ENCODE measurements around the gene TRPV4. TPM values are rescaled to one million over a fixed set of nuclear protein-coding genes. Genes with fewer than 3 reads are reported as not detected.

The TRPV4 gene
- total and polyA plus RNA-seq, 10 of the 15 experiments (the other 5 are each of a cell fraction or from before 2014, with no cell fraction given) = not detected

- peak; percentile 21; the same call in 1 of the 3 replicates for ATAC-seq
- in situ Hi-C loops (cut with MboI) = no loop called here
Observed at GRCh38 chr12:109868182-109869051, 35.2 kb upstream of the TRPV4 start.

GRCh38 chr12:109864916-109865315 is 31.7 kb upstream of the TRPV4 start:
- DNase-seq (ENCODE audit: low read depth, low spot score) = no peak
- no peaks in the 10 kb centered on the region for H3K9me3 ChIP-seq (replicated peaks; ENCODE audit: control insufficient read depth, insufficient read depth, low read length)
- intact Hi-C loops (cut with micrococcal nuclease; ENCODE audit: unreplicated experiment) (no loop called here), in situ Hi-C loops (cut with MboI) (no loop called here)
- RAD21 ChIA-PET (ENCODE audit: unreplicated experiment) = interaction anchor here (1.5 kb wide), 1 partner anchor 13 kb away, joined by 3 read pairs; no protein-coding TSS in a partner anchor
- FAIRE-seq = no peak
- H3K4me1 ChIP-seq (ENCODE audit: control insufficient read depth, insufficient read depth, low read length) = peaks cover 12% of the 10 kb centered on the region
- POLR2A ChIA-PET = interaction anchor here (0.7 kb wide), 1 partner anchor 23 kb away, joined by 4 read pairs; no protein-coding TSS in a partner anchor
- H3K9ac ChIP-seq (ENCODE audit: control insufficient read depth, insufficient read depth, low read length) = no peak overlapping the region
- H3K79me2 ChIP-seq (ENCODE audit: control insufficient read depth, insufficient read depth, low read length) = no peaks in the 10 kb centered on the region
- H3K27ac ChIP-seq (ENCODE audit: control insufficient read depth, insufficient read depth) = no peak overlapping the region
- H2AFZ ChIP-seq (ENCODE audit: control insufficient read depth, low read depth, low read length) = no peak overlapping the region
- H3K4me2 ChIP-seq (ENCODE audit: control insufficient read depth, insufficient read depth) = no peak overlapping the region
- no peaks in the 10 kb centered on the region for H3K36me3 ChIP-seq (ENCODE audit: control insufficient read depth in 2 of 2, insufficient read depth in 2 of 2, low read length in 1 of 2)
- WGBS (ENCODE audit: insufficient coverage, insufficient replicate concordance, low lambda C conversion rate, missing lambda C conversion rate) = 78% methylated on average over 3 of the region's 3 CpGs
- SMC1A ChIA-PET (ENCODE audit: uncharacterized antibody, unreplicated experiment) = no interaction called here
- no peaks in the 10 kb centered on the region for H4K20me1 ChIP-seq (ENCODE audit: control insufficient read depth, insufficient read depth)
- CTCF ChIA-PET = interaction anchor here (1.0 to 1.8 kb wide), 3 partner anchors 11 to 20 kb away, joined by 3 to 8 read pairs (median 7); no protein-coding TSS in a partner anchor
- no peak for ATAC-seq
- TF ChIP-seq IRF4 (IDR thresholded peaks at IDR 0.05; ENCODE audit: low read depth, low read length) = no peak
- H3K27me3 ChIP-seq (replicated peaks in 1 of 2; ENCODE audit: control insufficient read depth in 2 of 2, insufficient read depth in 2 of 2, low read length in 1 of 2) = no peaks in the 10 kb centered on the region
- BruUV-seq (replicated peaks) = no TSS peak
- no peak overlapping the region for H3K4me3 ChIP-seq

More at GRCh38 chr12:109868182-109869051, 35.2 kb upstream of the TRPV4 start:
- Histone ChIP-seq H3K9me3 (replicated peaks; ENCODE audit: control insufficient read depth, insufficient read depth, low read length) (no peaks in the 10 kb centered on the region), H4K20me1 (ENCODE audit: control insufficient read depth, insufficient read depth) (no peaks in the 10 kb centered on the region), H3K9ac (ENCODE audit: control insufficient read depth, insufficient read depth, low read length) (no peak overlapping the region), H3K4me1 (ENCODE audit: control insufficient read depth, insufficient read depth, low read length) (peaks cover 12% of the 10 kb centered on the region), H3K79me2 (ENCODE audit: control insufficient read depth, insufficient read depth, low read length) (no peaks in the 10 kb centered on the region), H3K27me3 (replicated peaks in 1 of 2; ENCODE audit: control insufficient read depth in 2 of 2, insufficient read depth in 2 of 2, low read length in 1 of 2) (no peaks in the 10 kb centered on the region), H3K4me3 (no peak overlapping the region), H3K4me2 (ENCODE audit: control insufficient read depth, insufficient read depth) (no peak overlapping the region), H3K36me3 (ENCODE audit: control insufficient read depth in 2 of 2, insufficient read depth in 2 of 2, low read length in 1 of 2) (no peaks in the 10 kb centered on the region), H2AFZ (ENCODE audit: control insufficient read depth, low read depth, low read length) (no peak overlapping the region), H3K27ac (ENCODE audit: control insufficient read depth, insufficient read depth) (no peak overlapping the region)
- DNase-seq (ENCODE audit: low read depth, low spot score) (no peak), FAIRE-seq (peak; percentile 31)
- intact Hi-C loops (cut with micrococcal nuclease; ENCODE audit: unreplicated experiment) = no loop called here
- ChIA-PET RAD21 (ENCODE audit: unreplicated experiment) (no interaction called here), SMC1A (ENCODE audit: uncharacterized antibody, unreplicated experiment) (interaction anchor here (0.6 to 1.2 kb wide), 4 partner anchors 9 to 714 kb away, joined by 3 to 5 read pairs (median 4); no protein-coding TSS in a partner anchor), CTCF (interaction anchor here (1.1 to 2.6 kb wide), 2 partner anchors 14 to 15 kb away, joined by 3 to 7 read pairs; no protein-coding TSS in a partner anchor), POLR2A (interaction anchor here (0.7 kb wide), 1 partner anchor 8 kb away, joined by 4 read pairs; no protein-coding TSS in a partner anchor)
- no TSS peak for BruUV-seq (replicated peaks)
- TF ChIP-seq SP1 (IDR thresholded peaks at IDR 0.05; ENCODE audit: low read depth, low read length) = no peak
- TF ChIP-seq YBX1 (IDR thresholded peaks at IDR 0.05) = no peak
- no peak for TF ChIP-seq HDAC2 (IDR thresholded peaks at IDR 0.05)
- TF ChIP-seq SPI1 (IDR thresholded peaks at IDR 0.05; ENCODE audit: borderline replicate concordance, insufficient read depth, low read depth, low read length) = 0 out of 2 replicates have a peak, but pooled peaks have one; percentile 19
- 57% methylated on average over 9 of the region's 9 CpGs for WGBS (ENCODE audit: insufficient coverage, insufficient replicate concordance, low lambda C conversion rate, missing lambda C conversion rate)

Data from GM12878 (cell line).